ENCODE measurements around the gene FGGY.

The FGGY gene

GRCh38 chr1:59305188-59305587 lies 8.3 kb downstream of the FGGY start:
- no peak overlapping the region for H3K4me3 ChIP-seq (ENCODE audit: low read depth, low read length)

GRCh38 chr1:59307591-59307990 lies 10.7 kb downstream of the FGGY start:
- no peak for DNase-seq (ENCODE audit: low read depth)
- no peak for TF ChIP-seq CTCF (IDR thresholded peaks at IDR 0.05; ENCODE audit: low read depth, low read length, missing control alignments)

More at GRCh38 chr1:59305188-59305587, 8.3 kb downstream of the FGGY start:
- DNase-seq (ENCODE audit: low read depth): no peak
- TF ChIP-seq CTCF (IDR thresholded peaks at IDR 0.05; ENCODE audit: low read depth, low read length, missing control alignments): no peak

GRCh38 chr1:59308839-59309238 lies 11.9 kb downstream of the FGGY start:
- no peak overlapping the region for H3K4me3 ChIP-seq (ENCODE audit: low read depth, low read length)
- DNase-seq (ENCODE audit: low read depth): no peak
- TF ChIP-seq CTCF (IDR thresholded peaks at IDR 0.05; ENCODE audit: low read depth, low read length, missing control alignments): no peak

More at GRCh38 chr1:59307591-59307990, 10.7 kb downstream of the FGGY start:
- no peak overlapping the region for H3K4me3 ChIP-seq (ENCODE audit: low read depth, low read length)

DNA sequence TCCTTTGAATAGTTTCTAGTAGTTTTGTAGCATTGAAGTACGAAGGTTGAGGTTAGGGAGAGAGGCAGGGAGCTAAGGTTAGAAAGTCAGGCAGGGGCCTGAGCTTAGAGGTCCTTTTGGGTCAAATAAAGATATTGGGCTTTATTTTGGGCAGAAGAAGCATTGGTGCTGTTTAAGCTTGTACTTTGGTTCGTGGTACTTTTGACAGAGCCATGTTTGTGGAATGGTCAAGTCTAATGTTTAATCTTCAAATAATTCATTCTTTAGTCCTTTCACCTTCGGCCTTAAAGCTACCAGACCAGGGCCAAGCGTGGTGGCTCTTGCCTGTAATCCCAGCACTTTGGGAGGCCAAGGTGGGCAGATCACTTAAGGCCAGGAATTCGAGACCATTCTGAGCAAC lies 12.5 kb downstream of the FGGY start:
- no peak for TF ChIP-seq CTCF (IDR thresholded peaks at IDR 0.05; ENCODE audit: low read depth, low read length, missing control alignments)
- no peak for DNase-seq (ENCODE audit: low read depth)
- H3K4me3 ChIP-seq (ENCODE audit: low read depth, low read length): no peak overlapping the region

GRCh38 chr1:59309795-59310548 lies 13.1 kb downstream of the FGGY start:
- no peak for TF ChIP-seq CTCF (IDR thresholded peaks at IDR 0.05; ENCODE audit: low read depth, low read length, missing control alignments)
- no peak for DNase-seq (ENCODE audit: low read depth)
- H3K4me3 ChIP-seq (ENCODE audit: low read depth, low read length): no peak overlapping the region

GRCh38 chr1:59310549-59311250 lies 13.8 kb downstream of the FGGY start:
- no peak for TF ChIP-seq CTCF (IDR thresholded peaks at IDR 0.05; ENCODE audit: low read depth, low read length, missing control alignments)

More at GRCh38 chr1:59310549-59311250, 13.8 kb downstream of the FGGY start:
- H3K4me3 ChIP-seq (ENCODE audit: low read depth, low read length): no peak overlapping the region
- DNase-seq (ENCODE audit: low read depth): no peak
